Measurements from ENCODE around the gene STARD5. TPM values are rescaled to one million over a fixed set of nuclear protein-coding genes. Genes with fewer than 3 reads are reported as not detected.

STARD5 gene
- polyA plus RNA-seq, 1 donor from 2014 or later, result 8.4 TPM

DNA sequence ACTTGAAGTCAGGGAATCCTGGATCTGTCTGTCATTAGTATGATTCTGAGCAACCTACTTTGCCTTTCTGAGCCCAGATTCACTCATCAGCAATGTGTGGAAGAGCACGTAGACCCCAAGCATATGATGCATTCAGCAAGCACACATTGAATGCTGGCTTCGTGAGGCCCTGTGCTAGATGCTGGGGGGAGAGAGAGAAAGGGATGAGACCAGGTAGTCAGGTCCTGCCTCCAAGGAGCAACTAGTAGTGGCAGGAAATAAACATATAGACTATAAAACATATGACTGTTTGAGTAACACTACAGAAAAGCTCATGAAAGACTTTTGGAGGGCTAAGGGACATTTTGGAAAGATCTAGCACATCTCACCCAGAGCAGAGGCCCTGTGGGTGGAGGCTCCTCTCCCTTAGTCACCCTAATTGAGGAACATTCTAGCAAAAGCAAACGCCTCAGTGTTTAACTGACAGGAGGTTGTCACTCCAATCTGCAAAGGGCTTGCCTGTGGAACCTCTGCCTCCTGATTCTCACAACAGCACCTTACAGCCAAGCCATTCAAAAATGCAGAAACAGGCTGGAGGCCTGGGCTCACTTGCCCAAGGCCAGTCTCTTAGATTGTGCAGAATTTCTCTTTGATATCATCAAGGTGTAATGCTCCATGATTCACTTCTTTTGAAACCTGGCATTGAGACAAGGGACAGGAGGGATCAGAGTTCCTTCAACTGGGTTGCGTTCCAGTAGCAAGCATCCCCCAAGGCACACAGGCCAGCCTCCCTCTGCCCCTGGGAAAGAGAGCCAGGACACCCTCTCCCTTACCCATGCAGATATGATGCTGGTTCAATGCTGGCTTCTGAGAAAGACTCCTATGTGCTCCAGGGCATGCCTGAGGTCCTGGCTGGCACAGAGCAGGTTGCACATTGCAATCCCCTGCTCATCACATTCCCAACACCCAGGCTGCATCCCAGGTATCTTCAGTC is 26.1 kb downstream of the STARD5 start:
- H3K36me3 Mint-ChIP-seq, result peaks cover 28% of the 10 kb centered on the region
- peaks cover 37 to 57% (median 43%) of the 10 kb centered on the region in 3 donors for H3K4me1 Mint-ChIP-seq
- H3K9me3 Mint-ChIP-seq, result no peaks in the 10 kb centered on the region
- peak overlapping the region; percentile 96 to 100 (median 99) for H3K27ac Mint-ChIP-seq
- peak overlapping the region; percentile 96 to 100 (median 100) for H3K4me3 Mint-ChIP-seq
- peaks cover 2% of the 10 kb centered on the region for H3K27me3 Mint-ChIP-seq

DNA sequence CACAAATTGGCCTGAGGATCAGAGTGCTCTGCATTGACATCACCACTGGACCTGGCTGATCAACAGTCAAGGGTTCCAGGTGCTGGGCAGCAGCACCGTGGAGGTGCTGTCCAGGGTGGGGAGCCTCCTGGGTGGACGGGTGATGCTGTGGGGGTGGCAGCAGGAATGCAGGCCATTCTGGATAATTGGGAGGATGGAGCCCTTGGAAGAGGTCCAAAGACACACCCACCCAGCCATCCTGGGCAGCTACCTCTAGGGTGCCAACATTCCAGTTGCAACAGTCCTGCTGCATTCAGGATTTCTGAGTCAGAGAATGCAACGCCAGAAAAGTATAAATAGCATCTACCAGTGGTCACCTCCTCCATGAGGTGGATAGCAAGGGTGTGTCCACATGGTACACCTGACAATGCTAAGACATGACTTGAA is 26.8 kb downstream of the STARD5 start:
- Mint-ChIP-seq H3K27me3 (no peaks in the 10 kb centered on the region), H3K4me3 (peak overlapping the region; percentile 96 to 100 (median 100)), H3K27ac (peak overlapping the region; percentile 96 to 100 (median 99)), H3K4me1 (peaks cover 35 to 52% (median 40%) of the 10 kb centered on the region in 3 donors), H3K9me3 (no peaks in the 10 kb centered on the region), H3K36me3 (peaks cover 23% of the 10 kb centered on the region)

DNA sequence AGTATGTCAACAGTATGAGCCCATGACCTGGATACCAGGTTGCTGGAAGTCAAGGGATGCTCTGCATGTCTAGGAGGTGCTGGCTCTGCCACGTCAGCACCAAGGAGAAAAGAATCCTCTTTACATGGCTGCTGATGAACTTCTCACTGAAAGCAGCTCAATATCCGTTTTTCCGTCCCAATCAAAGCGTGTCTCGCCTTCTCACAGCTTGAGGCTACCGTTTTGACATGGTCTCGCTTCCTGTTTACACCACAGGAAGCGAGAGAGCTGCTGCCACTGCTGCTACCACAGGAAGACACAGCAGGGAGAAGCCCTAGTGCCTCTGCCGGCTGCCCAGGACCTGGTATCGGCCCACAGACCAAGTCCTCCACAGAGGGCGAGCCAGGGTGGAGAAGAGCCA is 27.3 kb downstream of the STARD5 start:
- peak overlapping the region; percentile 96 to 100 (median 100) for H3K4me3 Mint-ChIP-seq
- H3K27me3 Mint-ChIP-seq, result no peaks in the 10 kb centered on the region
- peaks cover 18% of the 10 kb centered on the region for H3K36me3 Mint-ChIP-seq
- peak overlapping the region; percentile 96 to 100 (median 99) for H3K27ac Mint-ChIP-seq
- H3K9me3 Mint-ChIP-seq, result no peaks in the 10 kb centered on the region
- peaks cover 30 to 50% (median 37%) of the 10 kb centered on the region in 3 donors for H3K4me1 Mint-ChIP-seq

DNA sequence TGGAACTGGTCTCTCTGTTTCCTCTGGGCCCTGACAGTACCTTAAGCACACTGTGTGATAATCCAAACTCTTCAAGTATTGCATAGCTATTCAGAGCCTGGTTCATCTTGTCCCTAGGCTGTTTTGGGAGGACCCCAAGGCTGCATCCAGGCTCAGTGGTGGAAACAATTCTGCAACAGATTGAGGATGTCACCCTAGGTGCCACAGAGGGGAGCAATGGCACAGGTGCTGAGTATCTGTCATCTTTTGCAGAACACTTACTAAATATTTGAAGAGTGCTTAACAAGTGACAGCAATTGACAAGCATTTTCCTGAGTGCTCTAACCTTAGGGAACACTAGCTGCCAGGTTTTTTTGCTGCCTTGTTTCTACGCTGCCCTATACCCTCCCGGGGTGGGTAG is 27.8 kb downstream of the STARD5 start:
- Mint-ChIP-seq H3K4me1 (peaks cover 25 to 50% (median 38%) of the 10 kb centered on the region in 3 donors), H3K27me3 (no peaks in the 10 kb centered on the region), H3K27ac (peak overlapping the region; percentile 96 to 100 (median 99)), H3K4me3 (peak overlapping the region; percentile 96 to 100 (median 100)), H3K36me3 (peaks cover 16% of the 10 kb centered on the region), H3K9me3 (no peaks in the 10 kb centered on the region)

DNA sequence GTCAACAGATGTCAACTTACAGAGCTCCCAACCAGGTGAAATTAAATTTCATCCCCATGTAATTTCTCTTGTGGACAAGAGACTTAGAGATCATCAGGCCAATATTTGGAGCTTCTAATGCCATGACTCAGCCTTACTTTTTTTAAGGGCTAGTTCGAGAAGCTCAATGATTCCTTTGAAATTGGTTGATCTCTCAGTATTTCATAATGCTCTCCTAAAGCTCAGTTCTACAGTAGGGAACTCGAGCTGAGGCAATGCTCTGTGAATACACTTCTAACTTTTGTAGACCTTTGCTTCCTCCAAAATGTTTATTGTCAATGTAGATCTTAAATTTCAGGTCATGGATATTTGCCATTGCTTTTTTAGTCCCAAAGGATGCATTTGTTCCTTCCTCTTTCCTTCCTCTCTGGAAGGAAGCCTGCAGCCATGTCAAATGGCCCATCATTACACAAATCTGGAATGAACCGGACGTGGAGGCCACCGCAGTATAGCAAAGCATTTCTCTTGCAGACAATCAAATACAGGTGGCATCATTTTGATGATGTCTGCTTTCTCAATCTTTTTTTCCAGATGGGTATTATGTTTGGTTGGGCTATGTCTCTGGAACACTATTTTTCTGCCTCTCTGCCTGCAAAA is 28.3 kb downstream of the STARD5 start:
- no peaks in the 10 kb centered on the region for H3K27me3 Mint-ChIP-seq
- H3K4me3 Mint-ChIP-seq, result peak overlapping the region; percentile 96 to 100 (median 100)
- no peaks in the 10 kb centered on the region for H3K9me3 Mint-ChIP-seq
- H3K4me1 Mint-ChIP-seq, result peaks cover 22 to 48% (median 38%) of the 10 kb centered on the region in 3 donors
- H3K36me3 Mint-ChIP-seq, result peaks cover 12% of the 10 kb centered on the region
- H3K27ac Mint-ChIP-seq, result peak overlapping the region; percentile 96 to 100 (median 99)

- Mint-ChIP-seq H3K27ac (peak overlapping the region; percentile 96 to 100 (median 99)), H3K36me3 (peaks cover 7% of the 10 kb centered on the region), H3K27me3 (no peaks in the 10 kb centered on the region), H3K4me1 (peaks cover 26 to 52% (median 41%) of the 10 kb centered on the region in 3 donors), H3K4me3 (peak overlapping the region; percentile 96 to 100 (median 98)), H3K9me3 (no peaks in the 10 kb centered on the region)
Measured at GRCh38 chr15:81294516-81294880, 29.4 kb downstream of the STARD5 start.

DNA sequence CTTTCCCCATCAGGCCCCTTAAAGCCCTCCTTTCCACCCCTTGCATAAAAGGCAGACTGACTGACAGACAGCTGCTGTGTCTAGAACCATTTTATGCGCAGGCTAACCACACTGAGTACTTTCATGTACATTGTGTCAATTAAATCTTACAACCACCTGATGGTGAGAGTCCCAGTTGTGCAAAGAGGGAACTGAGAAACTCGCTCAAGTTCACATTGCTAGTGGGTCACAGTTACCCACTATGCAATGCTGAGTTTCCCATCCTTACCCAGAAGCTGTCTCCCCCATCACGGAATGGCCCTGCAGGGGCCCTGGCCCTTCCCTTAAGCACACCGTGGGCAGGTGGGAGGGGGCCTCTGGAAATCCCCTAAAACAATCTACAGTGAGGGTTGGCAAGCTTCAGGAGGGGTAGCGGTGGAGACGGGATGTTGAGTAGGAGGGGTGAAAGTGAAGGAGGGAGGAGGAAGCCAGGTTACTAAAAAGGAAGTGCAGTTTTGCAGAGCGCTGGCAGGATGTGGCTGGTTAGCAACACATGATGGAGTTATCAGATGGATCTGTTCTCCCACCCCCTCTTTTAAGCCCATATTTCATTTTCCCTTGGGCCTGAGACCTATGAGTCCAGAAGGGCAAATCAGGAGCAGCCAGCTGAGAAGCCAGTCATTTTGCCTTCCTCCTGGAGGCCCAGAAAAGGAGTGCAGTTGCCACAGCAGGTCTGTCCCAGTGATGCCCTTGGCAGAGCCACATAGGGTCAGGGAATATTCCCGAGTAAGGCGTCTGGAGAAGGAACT is 30.0 kb downstream of the STARD5 start:
- Mint-ChIP-seq H3K4me3 (peak overlapping the region; percentile 96 to 100 (median 98)), H3K27me3 (no peaks in the 10 kb centered on the region), H3K9me3 (no peaks in the 10 kb centered on the region), H3K36me3 (peaks cover 5% of the 10 kb centered on the region), H3K4me1 (peaks cover 26 to 53% (median 45%) of the 10 kb centered on the region in 3 donors), H3K27ac (peak overlapping the region; percentile 96 to 100 (median 99))

GRCh38 chr15:81292523-81293001 is 31.4 kb downstream of the STARD5 start:
- Mint-ChIP-seq H3K27me3 (no peaks in the 10 kb centered on the region), H3K27ac (peak overlapping the region; percentile 96 to 100 (median 99)), H3K36me3 (peaks cover 5% of the 10 kb centered on the region), H3K4me1 (peaks cover 37 to 66% (median 57%) of the 10 kb centered on the region in 3 donors), H3K4me3 (peak overlapping the region; percentile 96 to 100 (median 98)), H3K9me3 (peaks cover 0 to 4% (median 1%) of the 10 kb centered on the region in 3 donors)

- H3K4me3 Mint-ChIP-seq, result peak overlapping the region; percentile 96 to 100 (median 98)
- peak overlapping the region; percentile 96 to 100 (median 99) for H3K27ac Mint-ChIP-seq
- peaks cover 39 to 71% (median 60%) of the 10 kb centered on the region in 3 donors for H3K4me1 Mint-ChIP-seq
- peaks cover 0 to 4% (median 1%) of the 10 kb centered on the region in 3 donors for H3K9me3 Mint-ChIP-seq
- H3K36me3 Mint-ChIP-seq, result peaks cover 2% of the 10 kb centered on the region
- no peaks in the 10 kb centered on the region for H3K27me3 Mint-ChIP-seq
Measured at GRCh38 chr15:81291916-81292522, 31.9 kb downstream of the STARD5 start.

DNA sequence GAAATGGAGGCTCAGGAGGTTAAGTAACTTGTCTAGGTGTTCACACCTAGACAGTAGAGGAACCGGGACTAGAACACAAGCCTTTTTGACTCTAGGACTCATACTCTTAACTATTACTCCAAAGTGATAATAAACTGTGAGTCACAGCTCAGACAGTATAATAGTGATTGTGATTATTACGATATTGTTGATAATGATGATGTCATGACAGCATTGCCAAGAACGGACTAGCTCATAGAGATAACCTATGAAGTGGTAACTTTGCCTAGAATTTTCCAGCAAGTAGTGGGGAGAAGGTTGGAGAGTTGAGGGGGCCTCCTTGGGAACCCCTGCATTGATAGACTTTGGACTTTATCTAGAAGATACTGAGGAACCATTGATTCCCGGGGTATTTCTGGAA is 34.0 kb downstream of the STARD5 start:
- Mint-ChIP-seq H3K4me3 (peak overlapping the region in 3 of 4 donors; percentile 19 to 49 (median 31)), H3K27ac (peak overlapping the region; percentile 8 to 96 (median 26)), H3K36me3 (no peaks in the 10 kb centered on the region), H3K4me1 (peaks cover 51 to 72% (median 63%) of the 10 kb centered on the region in 3 donors), H3K9me3 (peaks cover 0 to 4% (median 1%) of the 10 kb centered on the region in 3 donors), H3K27me3 (no peaks in the 10 kb centered on the region)

- Mint-ChIP-seq H3K4me3 (peak overlapping the region; percentile 7 to 80 (median 37)), H3K36me3 (no peaks in the 10 kb centered on the region), H3K9me3 (peaks cover 0 to 4% (median 1%) of the 10 kb centered on the region in 3 donors), H3K27ac (peak overlapping the region; percentile 92 to 97 (median 96)), H3K27me3 (no peaks in the 10 kb centered on the region), H3K4me1 (peaks cover 51 to 71% (median 66%) of the 10 kb centered on the region in 3 donors)
Measured at GRCh38 chr15:81288616-81289015, 35.3 kb downstream of the STARD5 start.

DNA sequence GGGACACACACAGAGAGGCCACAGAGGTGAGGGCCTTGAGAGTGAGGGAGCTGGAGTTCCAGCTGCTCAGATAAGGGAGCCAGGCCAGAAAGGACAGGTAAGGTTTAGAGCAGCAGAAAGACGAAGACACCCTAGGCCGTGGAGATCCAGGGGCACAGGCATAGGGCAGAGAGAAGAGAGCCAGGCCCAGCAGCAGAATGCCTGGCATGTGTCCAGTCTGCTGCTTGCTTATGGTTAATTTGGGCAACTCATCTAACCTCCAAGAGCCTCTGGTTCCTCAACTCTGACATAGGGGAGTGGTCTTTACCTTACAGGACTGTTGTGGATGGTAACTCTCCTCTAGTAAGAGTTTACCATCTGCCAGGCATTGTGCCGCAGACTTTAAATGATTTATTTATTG is 35.9 kb downstream of the STARD5 start:
- Mint-ChIP-seq H3K27me3 (no peaks in the 10 kb centered on the region), H3K4me3 (peak overlapping the region in 3 of 4 donors; percentile 44 to 80 (median 75)), H3K27ac (peak overlapping the region; percentile 96 to 98 (median 97)), H3K36me3 (no peaks in the 10 kb centered on the region), H3K4me1 (peaks cover 51 to 71% (median 66%) of the 10 kb centered on the region in 3 donors), H3K9me3 (peaks cover 0 to 4% (median 1%) of the 10 kb centered on the region in 3 donors)

DNA sequence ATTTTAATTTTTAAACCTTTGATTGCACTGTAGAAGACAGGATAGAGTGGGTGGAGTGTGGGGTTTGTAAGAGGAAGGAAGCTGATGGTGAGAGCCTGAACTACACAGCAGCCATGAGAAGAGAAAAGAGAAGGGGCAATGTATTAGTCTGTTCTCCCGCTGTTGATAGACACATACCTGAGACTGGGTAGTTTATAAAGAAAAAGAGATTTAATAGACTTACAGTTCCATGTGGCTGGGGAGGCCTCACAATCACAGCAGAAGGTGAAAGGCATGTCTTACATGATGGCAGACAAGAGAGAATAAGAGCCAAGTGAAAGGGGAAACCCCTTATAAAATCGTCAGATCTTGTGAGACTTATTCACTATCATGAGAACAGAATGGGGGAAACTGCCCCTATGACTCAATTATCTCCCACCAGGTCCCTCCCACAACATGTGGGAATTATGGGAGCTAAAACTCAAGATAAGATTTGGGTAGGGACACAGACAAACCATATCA is 37.3 kb downstream of the STARD5 start:
- peaks cover 46 to 66% (median 60%) of the 10 kb centered on the region in 3 donors for H3K4me1 Mint-ChIP-seq
- peak overlapping the region; percentile 61 to 88 (median 83) for H3K4me3 Mint-ChIP-seq
- H3K9me3 Mint-ChIP-seq, result peaks cover 0 to 4% (median 1%) of the 10 kb centered on the region in 3 donors
- no peaks in the 10 kb centered on the region for H3K36me3 Mint-ChIP-seq
- H3K27me3 Mint-ChIP-seq, result no peaks in the 10 kb centered on the region
- peak overlapping the region; percentile 96 to 98 (median 97) for H3K27ac Mint-ChIP-seq

Measured in IgD-negative memory B cell (primary cell).